Spleen (tissue), 13 donors: ENCODE measurements around the gene KDELR1. TPM values are rescaled to one million over a fixed set of nuclear protein-coding genes. Genes with fewer than 3 reads are reported as not detected.

Experiments used
- DNase-seq: peaks from one replicate; pipeline ENCODE4 v3.0.0-alpha.2; 2020
- H3K27ac ChIP-seq, 8 donors: fragments of 200-600 bp; sonication (generic) in 7 of 8; 1 replicate in 4 of 8; 2 replicates in 4 of 8; pipeline versions ENCODE4 v1.5.0 to v1.8.0; 2016 to 2021; ENCODE audit warnings: inconsistent platforms in 4 of 8, mild to moderate bottlenecking in 4 of 8, moderate library complexity in 1 of 8
- H3K27me3 ChIP-seq, 7 donors: fragments of 200-600 bp; sonication (generic) in 6 of 7; replicated peaks in 1 of 7; 1 replicate in 4 of 7; 2 replicates in 3 of 7; pipeline versions ENCODE4 v1.5.0 to v1.8.0; 2016 to 2021; ENCODE audit warnings: inconsistent platforms in 3 of 7, mild to moderate bottlenecking in 1 of 7
- H3K36me3 ChIP-seq, 6 donors: fragments of 200-600 bp; sonication (generic) in 5 of 6; 1 replicate in 4 of 6; 2 replicates in 2 of 6; pipeline versions ENCODE4 v1.5.0 to v1.8.0; 2016 to 2021; ENCODE audit warnings: inconsistent platforms in 2 of 6
- H3K4me1 ChIP-seq, 6 donors: fragments of 200-600 bp; sonication (generic) in 5 of 6; 1 replicate in 3 of 6; 2 replicates in 3 of 6; pipeline versions ENCODE4 v1.5.0 to v1.8.0; 2016 to 2021; ENCODE audit warnings: inconsistent platforms in 3 of 6
- H3K4me3 ChIP-seq, 8 donors: fragments of 200-600 bp; sonication (generic) in 7 of 8; 1 replicate in 4 of 8; 2 replicates in 4 of 8; pipeline versions ENCODE4 v1.5.0 to v1.8.0; 2016 to 2021; ENCODE audit warnings: inconsistent platforms in 4 of 8, mild to moderate bottlenecking in 4 of 8, moderate library complexity in 2 of 8
- H3K9me3 ChIP-seq, 8 donors: fragments of 200-600 bp; sonication (generic) in 7 of 8; 1 replicate in 4 of 8; 2 replicates in 4 of 8; pipeline versions ENCODE4 v1.5.0 to v1.8.0; 2016 to 2021; ENCODE audit warnings: inconsistent platforms in 4 of 8
- CTCF ChIP-seq, 11 experiments: fragments of 200-600 bp in 7 of 11; fragments of 450-650 bp in 4 of 11; sonication (generic) in 4 of 11; IDR thresholded peaks in 8 of 11; conservative IDR thresholded peaks in 3 of 11; 1 replicate in 7 of 11; 2 replicates in 4 of 11; pipeline versions ENCODE4 v1.4.0 to v1.8.0; 2016 to 2021; ENCODE audit warnings: antibody characterized with exemption in 11 of 11, inconsistent platforms in 4 of 11, mild to moderate bottlenecking in 1 of 11
- POLR2A ChIP-seq, 3 donors: fragments of 450-650 bp; IDR thresholded peaks; one replicate each; pipeline ENCODE4 v1.5.1; 2017; ENCODE audit warnings: antibody characterized with exemption in 3 of 3, mild to moderate bottlenecking in 1 of 3
- POLR2AphosphoS5 ChIP-seq, 3 donors: sonication (generic); formaldehyde crosslinking; IDR thresholded peaks; one replicate each; pipeline ENCODE4 v1.5.1; 2017; ENCODE audit warnings: antibody characterized with exemption in 3 of 3
- WGBS, 5 donors: extraction: QIAGEN DNeasy Blood & Tissue Kit in 3 of 5; methylation state at CpG; one replicate each; pipeline versions ENCODE4 v1.1.5 to v1.1.7; 2013 to 2018; 5-methylcytosine and 5-hydroxymethylcytosine counted together
- intact Hi-C: fragments of 100-400 bp; cut with DNase I; formaldehyde crosslinking; loops from one replicate; pipeline ENCODE4 v1.15.0; 2023; ENCODE audit warnings: low total_unique reads
- long read RNA-seq, 2 donors: transcript quantifications; one replicate each; lab custom pipeline, GENCODE V29; 2026
- polyA plus RNA-seq, 3 donors: library from polyadenylated mRNA; stranded (reverse); fragments of 200-250 nt; gene quantifications; one replicate each; pipeline ENCODE4 v1.2.1, GENCODE V29; 2013
- total RNA-seq, 7 donors: library from RNA; depleted of rRNA in 3 of 7; stranded (reverse); fragments of >200 nt in 3 of 7; fragmentation: NEBNext Ultra II Directional in 4 of 7; extraction: Animal tissue kit (Norgen Biotek cat#: 25700) in 4 of 7; gene quantifications; one replicate each; pipeline versions ENCODE4 v1.1.0 to v1.2.1, GENCODE V29; 2016 to 2021
- donor health status: healthy with polysubstance abuse.
- donor health status: DM: no; HTN: no; CAD: no; lungs with moderate emphysema.
- donor health status: DM: no; HTN: no; CAD: no.
- donor health status: Bipolar disorder and iron deficiency.
- donor health status: healthy.
- donor health status: DM: no; HTN: no; CAD: no.
- donor health status: DM: yes; HTN: yes; CAD: no.

KDELR1 gene
- 10 to 100 TPM; 61.7 to 95.9 (median 76.2) TPM for total RNA-seq
- 10 to 100 TPM; 36.2 to 55.9 (median 45.0) TPM for polyA plus RNA-seq
- long read RNA-seq, donor 1, transcript KDELR1-201 (5 exons, 1,557 nt) = major isoform, 45 of 49 reads
- long read RNA-seq, donor 1, partial matches to known transcripts = 0 of 49 reads
- long read RNA-seq, donor 1, other reads (novel, unspliced or antisense) = 0 of 49 reads
- long read RNA-seq, donor 2, transcript KDELR1-201 (5 exons, 1,557 nt) = major isoform, 36 of 39 reads
- long read RNA-seq, donor 2, partial matches to known transcripts = 0 of 39 reads
- long read RNA-seq, donor 2, other reads (novel, unspliced or antisense) = 0 of 39 reads

DNA sequence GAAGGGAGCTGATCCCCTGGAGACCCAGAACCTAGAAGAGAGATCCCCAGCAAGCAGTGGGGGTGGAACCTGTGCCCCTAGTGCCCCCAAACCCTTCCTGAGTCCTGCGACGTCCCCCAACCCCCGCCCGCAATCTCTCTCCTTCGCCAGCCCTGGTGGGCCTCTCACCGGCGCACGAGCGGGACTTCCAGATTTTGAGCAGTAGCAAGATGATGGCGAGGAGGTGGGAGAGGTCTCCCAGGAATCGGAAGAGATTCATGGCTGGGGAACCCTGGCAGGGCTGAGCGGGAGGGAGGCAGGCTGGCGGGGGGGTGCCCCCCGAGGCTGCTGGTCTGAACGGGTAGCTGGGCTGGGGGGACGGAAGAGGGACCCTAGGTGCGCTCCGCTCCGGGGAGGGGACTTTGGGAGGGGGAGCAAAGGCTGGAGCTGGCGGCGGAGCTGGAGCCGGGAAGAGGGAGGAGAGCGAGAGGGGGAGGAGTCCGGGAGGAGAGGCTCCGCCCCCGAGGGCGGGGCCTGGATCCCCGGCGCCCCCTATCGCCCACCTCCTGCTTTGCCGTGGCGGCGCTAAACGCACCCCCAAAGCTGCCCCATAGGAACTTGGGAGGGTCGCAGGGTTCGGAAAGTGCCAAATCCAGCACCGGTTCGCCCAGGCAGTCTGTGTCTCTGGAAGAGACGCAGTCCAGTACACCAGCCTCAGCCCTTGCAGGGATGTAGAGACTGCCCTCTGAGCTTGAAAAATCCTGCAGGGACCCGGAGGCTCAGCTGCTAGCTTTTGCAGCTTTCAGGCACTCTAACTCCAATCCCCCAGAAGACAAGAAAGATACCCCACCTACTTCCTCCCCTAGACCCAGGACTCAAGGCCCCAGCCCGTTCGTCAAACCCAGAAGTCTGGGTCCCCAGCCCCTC, at the start of gene KDELR1:
KDELR1 (minus strand) TSS at position 452 of the 906 bp plus-strand sequence; CDS start at position 259, 193 bp downstream.
- peaks cover 7 to 42% (median 38%) of the 10 kb centered on the region in 7 donors for H3K27me3 ChIP-seq
- intact Hi-C loops = no loop called here
- TF ChIP-seq POLR2AphosphoS5 (IDR thresholded peaks at IDR 0.05) (peak; percentile 79 to 83 (median 80)), CTCF (IDR thresholded peaks at IDR 0.05 in 8 of 11, conservative IDR thresholded peaks at IDR 0.05 in 3 of 11) (peak; percentile 61 to 99 (median 92)), POLR2A (IDR thresholded peaks at IDR 0.05) (no peak)
- 2 to 6% (median 3%) methylated on average over 25 to 42 of the region's 42 CpGs for whole genome bisulfite sequencing, 5 donors
- peak; percentile 93 for DNase-seq
- peaks cover 2 to 64% (median 37%) of the 10 kb centered on the region in 6 donors for H3K4me1 ChIP-seq
- H3K36me3 ChIP-seq = peaks cover 0 to 32% (median 27%) of the 10 kb centered on the region in 6 donors
- H3K4me3 ChIP-seq = peak within 1 kb of the TSS; percentile 68 to 98 (median 87)
- no peaks in the 10 kb centered on the region for H3K9me3 ChIP-seq
- H3K27ac ChIP-seq = peak within 1 kb of the TSS; percentile 78 to 93 (median 88)

DNA sequence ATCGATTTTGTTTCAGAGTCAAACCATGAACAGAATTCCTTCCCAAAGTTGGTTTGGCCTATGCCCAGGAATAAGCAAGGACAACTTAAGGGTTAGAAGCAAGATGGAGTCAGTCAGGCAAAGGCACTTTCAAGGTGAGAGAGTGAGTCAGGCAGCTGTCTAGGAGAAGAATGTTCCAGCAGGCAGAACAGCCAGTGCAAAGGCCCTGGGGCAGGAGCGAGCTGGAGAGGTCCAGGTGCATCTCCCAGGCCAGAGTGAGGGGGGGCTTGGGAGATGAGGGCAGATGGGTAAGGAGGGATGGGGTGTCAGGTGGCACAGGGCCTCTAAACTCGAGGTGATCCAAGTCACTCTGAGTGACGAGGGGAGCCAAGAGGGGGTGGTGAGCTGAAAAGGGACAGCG, 45.2 kb upstream of the KDELR1 start:
- H3K36me3 ChIP-seq = peaks cover 0 to under 1% (median 0%) of the 10 kb centered on the region in 6 donors
- no peak overlapping the region for H3K27ac ChIP-seq
- no peaks in the 10 kb centered on the region for H3K9me3 ChIP-seq
- H3K4me3 ChIP-seq = no peak overlapping the region
- no peaks in the 10 kb centered on the region for H3K4me1 ChIP-seq
- no peak for TF ChIP-seq CTCF (IDR thresholded peaks at IDR 0.05 in 8 of 11, conservative IDR thresholded peaks at IDR 0.05 in 3 of 11)
- no peak for TF ChIP-seq POLR2A (IDR thresholded peaks at IDR 0.05)
- no peak for TF ChIP-seq POLR2AphosphoS5 (IDR thresholded peaks at IDR 0.05)
- DNase-seq = no peak
- H3K27me3 ChIP-seq = peaks cover 0 to 71% (median 10%) of the 10 kb centered on the region in 7 donors
- intact Hi-C loops = no loop called here
- 79 to 89% (median 82%) methylated on average over 5 of the region's 5 CpGs for WGBS, 5 donors

DNA sequence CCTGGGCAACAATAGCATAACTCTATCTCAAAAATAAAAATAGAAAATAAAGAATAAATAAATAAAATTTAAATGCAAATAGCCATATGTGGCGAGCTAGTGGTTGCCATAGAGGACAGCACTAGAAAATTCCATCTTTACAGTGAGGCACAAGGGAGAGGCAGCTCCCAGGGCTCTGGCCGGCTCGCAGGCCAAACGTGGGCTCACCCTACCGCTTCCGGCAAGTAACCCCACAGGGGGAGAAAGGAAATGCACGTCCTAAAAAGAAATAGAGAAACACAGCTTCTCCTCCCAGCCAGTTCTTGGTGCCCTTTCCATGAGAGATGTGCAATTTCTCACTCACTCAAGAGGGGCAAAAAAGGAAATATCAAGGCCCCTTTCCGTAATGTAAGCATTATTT, 42.0 kb upstream of the KDELR1 start:
- no peak overlapping the region for H3K4me3 ChIP-seq
- no peaks in the 10 kb centered on the region for H3K36me3 ChIP-seq
- intact Hi-C loops = no loop called here
- peaks cover 0 to 39% (median 4%) of the 10 kb centered on the region in 7 donors for H3K27me3 ChIP-seq
- H3K4me1 ChIP-seq = no peaks in the 10 kb centered on the region
- H3K9me3 ChIP-seq = no peaks in the 10 kb centered on the region
- 61 to 83% (median 67%) methylated on average over 8 of the region's 8 CpGs for WGBS, 5 donors
- TF ChIP-seq POLR2A (IDR thresholded peaks at IDR 0.05) (no peak), CTCF (IDR thresholded peaks at IDR 0.05 in 8 of 11, conservative IDR thresholded peaks at IDR 0.05 in 3 of 11) (no peak), POLR2AphosphoS5 (IDR thresholded peaks at IDR 0.05) (no peak)
- no peak for DNase-seq
- H3K27ac ChIP-seq = no peak overlapping the region
